SK-N-SH (cell line): ENCODE measurements around the gene SLC37A1. TPM values are rescaled to one million over a fixed set of nuclear protein-coding genes. Genes with fewer than 3 reads are reported as not detected.

ENCODE experiments used
- CTCF ChIA-PET: fragments of 300-600, 350-600 bp; formaldehyde crosslinking; extraction: SDS; loops from one replicate; lab custom pipeline; 2021; lab: Yijun Ruan, JAX
- POLR2A ChIA-PET: fragments of 350-600 bp; sonication (Branson Sonifier 250); formaldehyde crosslinking; extraction: SDS; loops from one replicate; lab custom pipeline; 2020; ENCODE audit warnings: antibody characterized with exemption, inconsistent platforms; lab: Yijun Ruan, JAX
- DNase-seq: peaks from one replicate; pipeline ENCODE4 v3.0.0; 2012
- H2AFZ ChIP-seq: fragments of 200-600 bp; sonication (generic); 2 replicates; pipeline ENCODE4 v1.8.1; 2016; ENCODE audit warnings: antibody characterized with exemption, mild to moderate bottlenecking, low read depth
- H3F3A ChIP-seq: fragments of 200-600 bp; sonication (generic); replicated peaks from 2 replicates; pipeline ENCODE3; 2016; ENCODE audit warnings: antibody characterized with exemption, mild to moderate bottlenecking; ENCODE audit not compliant: insufficient read depth
- H3K27ac ChIP-seq, 2 experiments: fragments of 200-500 bp in 1 of 2; fragments of 200-600 bp in 1 of 2; sonication (Bioruptor generic) in 1 of 2; sonication (generic), shearing (Covaris generic) in 1 of 2; 2 replicates each; pipeline versions ENCODE4 v1.5.1 to v1.6.1; 2014 to 2016; ENCODE audit warnings: low read depth in 2 of 2, inconsistent platforms in 1 of 2, low read length in 1 of 2, mild to moderate bottlenecking in 1 of 2, mixed read lengths in 1 of 2
- H3K27me3 ChIP-seq: fragments of 200-600 bp; sonication (generic), shearing (Covaris generic); 2 replicates; pipeline ENCODE4 v1.6.1; 2016; ENCODE audit warnings: mixed run types; ENCODE audit not compliant: insufficient read depth
- H3K36me3 ChIP-seq, 2 experiments: fragments of 200-500 bp in 1 of 2; fragments of 200-600 bp in 1 of 2; sonication (Bioruptor generic) in 1 of 2; sonication (generic) in 1 of 2; replicated peaks in 1 of 2; 2 replicates each; pipeline versions ENCODE3 to v1.5.1; 2014 to 2016; ENCODE audit warnings: low read length in 1 of 2, mild to moderate bottlenecking in 1 of 2; ENCODE audit not compliant: insufficient read depth in 2 of 2, control insufficient read depth in 1 of 2
- H3K4me1 ChIP-seq, 2 experiments: fragments of 200-500 bp in 1 of 2; fragments of 200-600 bp in 1 of 2; sonication (Bioruptor generic) in 1 of 2; sonication (generic), shearing (Covaris generic) in 1 of 2; 2 replicates each; pipeline versions ENCODE4 v1.5.1 to v1.6.1; 2014 to 2016; ENCODE audit warnings: low read depth in 1 of 2, low read length in 1 of 2, mixed run types in 1 of 2; ENCODE audit not compliant: insufficient read depth in 2 of 2, control insufficient read depth in 1 of 2
- H3K4me2 ChIP-seq: fragments of 200-600 bp; sonication (generic), shearing (Covaris generic); 2 replicates; pipeline ENCODE4 v1.6.1; 2017; ENCODE audit warnings: mixed run types
- H3K4me3 ChIP-seq, 2 experiments: fragments of 200-500 bp in 1 of 2; fragments of 200-600 bp in 1 of 2; sonication (Bioruptor generic) in 1 of 2; sonication (generic), shearing (Covaris generic) in 1 of 2; 2 replicates each; pipeline versions ENCODE4 v1.5.1 to v1.8.1; 2014 to 2016; ENCODE audit warnings: low read depth in 2 of 2, inconsistent platforms in 1 of 2, low read length in 1 of 2, mild to moderate bottlenecking in 1 of 2, mixed read lengths in 1 of 2, moderate library complexity in 1 of 2
- H3K79me2 ChIP-seq: fragments of 200-600 bp; sonication (generic); 2 replicates; pipeline ENCODE4 v1.8.1; 2017; ENCODE audit warnings: mild to moderate bottlenecking; ENCODE audit not compliant: insufficient read depth
- H3K9ac ChIP-seq: fragments of 200-600 bp; sonication (generic); 2 replicates; pipeline ENCODE4 v1.6.1; 2017; ENCODE audit warnings: mixed run types
- H3K9me2 ChIP-seq: fragments of 200-600 bp; sonication (generic); 2 replicates; pipeline ENCODE4 v1.6.1; 2017; ENCODE audit warnings: mixed run types
- H3K9me3 ChIP-seq: fragments of 200-600 bp; sonication (generic); 2 replicates; pipeline ENCODE4 v1.6.1; 2017; ENCODE audit warnings: mixed run types, mild to moderate bottlenecking, moderate library complexity
- H4K20me1 ChIP-seq: fragments of 200-600 bp; sonication (generic); 2 replicates; pipeline ENCODE4 v1.6.1; 2017; ENCODE audit warnings: mild to moderate bottlenecking, mixed run types; ENCODE audit not compliant: insufficient read depth
- JUND ChIP-seq: IDR thresholded peaks from 2 replicates; pipeline ENCODE4 v1.4.0; 2012
- NRF1 ChIP-seq: IDR thresholded peaks from 2 replicates; pipeline ENCODE4 v1.6.1; 2012; ENCODE audit warnings: low read depth, mild to moderate bottlenecking, low read length
- POLR2AphosphoS5 ChIP-seq: IDR thresholded peaks from 2 replicates; pipeline ENCODE4 v1.6.1; 2012; ENCODE audit warnings: low read depth, low read length
- SMC3 ChIP-seq: IDR thresholded peaks from 2 replicates; pipeline ENCODE4 v1.6.1; 2012; ENCODE audit warnings: low read depth, low read length, improper control_type of control experiment
- TAF1 ChIP-seq: IDR thresholded peaks from 2 replicates; pipeline ENCODE4 v1.6.1; 2012; ENCODE audit warnings: low read depth, mild to moderate bottlenecking, low read length, moderate library complexity, borderline replicate concordance
- TEAD4 ChIP-seq: IDR thresholded peaks from 2 replicates; pipeline ENCODE4 v1.4.0; 2012; ENCODE audit warnings: mild to moderate bottlenecking, borderline replicate concordance; ENCODE audit not compliant: insufficient read depth
- WGBS: methylation state at CpG from one replicate; pipeline ENCODE4 v1.1.6; 2017; ENCODE audit warnings: low lambda C conversion rate; 5-methylcytosine and 5-hydroxymethylcytosine counted together
- polyA plus RNA-seq, 3 experiments: library from polyadenylated mRNA; depleted of rRNA; stranded (reverse); fragments of >200 nt; gene quantifications; 2 replicates each; pipeline ENCODE4 v1.2.3, GENCODE V29; 2012
- TF ChIP-seq, protein P1 (sequence below): IDR thresholded peaks from 2 replicates; pipeline ENCODE4 v1.6.1; 2012; ENCODE audit warnings: mild to moderate bottlenecking, low read depth, low read length, moderate library complexity
- TF ChIP-seq, protein P2 (sequence below): fragments of 150-350 bp; IDR thresholded peaks from 2 replicates; pipeline ENCODE4 v1.6.1; 2016; ENCODE audit warnings: mild to moderate bottlenecking, low read depth, low read length
- TF ChIP-seq, protein P3 (sequence below): IDR thresholded peaks from 2 replicates; pipeline ENCODE4 v1.4.0; 2012; ENCODE audit warnings: low read depth

The SLC37A1 gene
- polyA plus RNA-seq, 1 of the 3 experiments (the other 2 are of a cell fraction): 2.8 TPM

DNA sequence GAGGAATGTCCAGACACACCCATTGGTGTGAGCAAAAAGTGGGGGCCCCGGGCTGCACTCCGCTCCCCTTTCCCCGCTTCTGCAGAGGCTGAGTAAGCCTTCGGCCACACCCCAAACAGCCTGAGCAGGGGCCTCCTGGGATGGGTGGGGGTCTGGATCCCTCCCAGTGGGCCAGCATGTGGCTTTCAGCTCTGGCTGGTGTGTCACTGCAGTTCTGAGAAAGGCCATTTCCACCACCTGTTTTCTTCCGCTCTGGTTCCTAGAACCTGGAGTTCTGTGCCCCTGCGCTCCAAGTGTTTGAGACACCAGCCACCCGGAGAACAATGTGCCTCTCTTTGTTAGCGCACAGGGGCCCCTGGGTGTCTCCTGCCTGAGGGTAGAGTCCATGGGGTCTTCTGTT is 30.9 kb downstream of the SLC37A1 start:
- Histone ChIP-seq H3K9me2 (no peaks in the 10 kb centered on the region), H3K9me3 (no peaks in the 10 kb centered on the region), H3K4me1 (peaks cover 0 to 13% of the 10 kb centered on the region in 2 experiments; a peak in 1 of 4 replicates), H2AFZ (no peak overlapping the region), H3K9ac (no peak overlapping the region), H3K36me3 (no peaks in the 10 kb centered on the region), H3K27me3 (no peaks in the 10 kb centered on the region), H3K4me2 (no peak overlapping the region), H4K20me1 (no peaks in the 10 kb centered on the region), H3F3A (no peaks in the 10 kb centered on the region), H3K79me2 (no peaks in the 10 kb centered on the region), H3K4me3 (no peak overlapping the region), H3K27ac (no peak overlapping the region; a peak in 1 of 4 replicates)
- 90% methylated on average over 5 of the region's 8 CpGs for WGBS
- POLR2A ChIA-PET: no interaction called here
- CTCF ChIA-PET: interaction anchor here (0.8 to 1.5 kb wide), 3 partner anchors 12 to 62 kb away, joined by 3 to 4 read pairs (median 3); no protein-coding TSS in a partner anchor
- DNase-seq: no peak
- TF ChIP-seq, protein P1, sequence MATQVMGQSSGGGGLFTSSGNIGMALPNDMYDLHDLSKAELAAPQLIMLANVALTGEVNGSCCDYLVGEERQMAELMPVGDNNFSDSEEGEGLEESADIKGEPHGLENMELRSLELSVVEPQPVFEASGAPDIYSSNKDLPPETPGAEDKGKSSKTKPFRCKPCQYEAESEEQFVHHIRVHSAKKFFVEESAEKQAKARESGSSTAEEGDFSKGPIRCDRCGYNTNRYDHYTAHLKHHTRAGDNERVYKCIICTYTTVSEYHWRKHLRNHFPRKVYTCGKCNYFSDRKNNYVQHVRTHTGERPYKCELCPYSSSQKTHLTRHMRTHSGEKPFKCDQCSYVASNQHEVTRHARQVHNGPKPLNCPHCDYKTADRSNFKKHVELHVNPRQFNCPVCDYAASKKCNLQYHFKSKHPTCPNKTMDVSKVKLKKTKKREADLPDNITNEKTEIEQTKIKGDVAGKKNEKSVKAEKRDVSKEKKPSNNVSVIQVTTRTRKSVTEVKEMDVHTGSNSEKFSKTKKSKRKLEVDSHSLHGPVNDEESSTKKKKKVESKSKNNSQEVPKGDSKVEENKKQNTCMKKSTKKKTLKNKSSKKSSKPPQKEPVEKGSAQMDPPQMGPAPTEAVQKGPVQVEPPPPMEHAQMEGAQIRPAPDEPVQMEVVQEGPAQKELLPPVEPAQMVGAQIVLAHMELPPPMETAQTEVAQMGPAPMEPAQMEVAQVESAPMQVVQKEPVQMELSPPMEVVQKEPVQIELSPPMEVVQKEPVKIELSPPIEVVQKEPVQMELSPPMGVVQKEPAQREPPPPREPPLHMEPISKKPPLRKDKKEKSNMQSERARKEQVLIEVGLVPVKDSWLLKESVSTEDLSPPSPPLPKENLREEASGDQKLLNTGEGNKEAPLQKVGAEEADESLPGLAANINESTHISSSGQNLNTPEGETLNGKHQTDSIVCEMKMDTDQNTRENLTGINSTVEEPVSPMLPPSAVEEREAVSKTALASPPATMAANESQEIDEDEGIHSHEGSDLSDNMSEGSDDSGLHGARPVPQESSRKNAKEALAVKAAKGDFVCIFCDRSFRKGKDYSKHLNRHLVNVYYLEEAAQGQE: no peak
- no peak for TF ChIP-seq SMC3
- TF ChIP-seq TEAD4: no peak
- no peak for TF ChIP-seq POLR2AphosphoS5
- no peak for TF ChIP-seq NRF1
- TF ChIP-seq, protein P2, sequence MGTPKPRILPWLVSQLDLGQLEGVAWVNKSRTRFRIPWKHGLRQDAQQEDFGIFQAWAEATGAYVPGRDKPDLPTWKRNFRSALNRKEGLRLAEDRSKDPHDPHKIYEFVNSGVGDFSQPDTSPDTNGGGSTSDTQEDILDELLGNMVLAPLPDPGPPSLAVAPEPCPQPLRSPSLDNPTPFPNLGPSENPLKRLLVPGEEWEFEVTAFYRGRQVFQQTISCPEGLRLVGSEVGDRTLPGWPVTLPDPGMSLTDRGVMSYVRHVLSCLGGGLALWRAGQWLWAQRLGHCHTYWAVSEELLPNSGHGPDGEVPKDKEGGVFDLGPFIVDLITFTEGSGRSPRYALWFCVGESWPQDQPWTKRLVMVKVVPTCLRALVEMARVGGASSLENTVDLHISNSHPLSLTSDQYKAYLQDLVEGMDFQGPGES: no peak

DNA sequence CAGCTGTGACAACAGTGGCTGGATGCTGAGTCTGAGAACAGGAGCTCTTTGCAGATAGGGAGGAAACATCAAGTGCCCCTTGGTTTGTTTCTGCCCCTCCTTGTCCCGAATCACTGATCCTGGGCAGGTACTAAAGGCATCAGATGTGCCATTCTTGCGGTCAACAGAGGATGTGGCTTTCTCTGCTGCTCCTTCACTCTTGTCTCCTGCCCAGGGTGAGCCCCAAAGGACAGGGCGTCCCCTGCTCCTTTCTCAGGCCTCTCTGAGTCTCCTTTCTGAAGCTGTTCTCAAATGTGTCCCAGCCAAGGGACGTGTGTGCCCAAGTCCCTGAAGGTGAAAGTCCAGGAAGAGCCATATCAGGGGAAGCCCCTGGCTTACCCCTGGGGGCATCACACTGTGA is 31.7 kb downstream of the SLC37A1 start:
- H4K20me1 ChIP-seq: no peaks in the 10 kb centered on the region

More for the DNA sequence above, 31.7 kb downstream of the SLC37A1 start:
- H3K27ac ChIP-seq: no peak overlapping the region; a peak in 1 of 4 replicates
- no peaks in the 10 kb centered on the region for H3F3A ChIP-seq
- WGBS: 50% methylated on average over 4 of the region's 4 CpGs
- H3K27me3 ChIP-seq: no peaks in the 10 kb centered on the region
- no peak overlapping the region for H2AFZ ChIP-seq
- no peaks in the 10 kb centered on the region for H3K9me3 ChIP-seq
- no peak for DNase-seq
- no peaks in the 10 kb centered on the region for H3K36me3 ChIP-seq
- no peaks in the 10 kb centered on the region for H3K9me2 ChIP-seq
- H3K79me2 ChIP-seq: no peaks in the 10 kb centered on the region
- H3K9ac ChIP-seq: no peak overlapping the region
- H3K4me2 ChIP-seq: no peak overlapping the region
- POLR2A ChIA-PET: no interaction called here
- TF ChIP-seq TAF1: no peak
- TF ChIP-seq, protein P3, sequence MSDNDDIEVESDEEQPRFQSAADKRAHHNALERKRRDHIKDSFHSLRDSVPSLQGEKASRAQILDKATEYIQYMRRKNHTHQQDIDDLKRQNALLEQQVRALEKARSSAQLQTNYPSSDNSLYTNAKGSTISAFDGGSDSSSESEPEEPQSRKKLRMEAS: no peak
- no peak for TF ChIP-seq JUND
- H3K4me1 ChIP-seq: peaks cover 0 to 13% of the 10 kb centered on the region in 2 experiments; a peak in 1 of 4 replicates
- H3K4me3 ChIP-seq: no peak overlapping the region
- CTCF ChIA-PET: interaction anchor here (0.8 to 1.5 kb wide), 2 partner anchors 13 to 61 kb away, joined by 3 to 4 read pairs; no protein-coding TSS in a partner anchor
